ENCODE results near the gene LRRC28.

DNA sequence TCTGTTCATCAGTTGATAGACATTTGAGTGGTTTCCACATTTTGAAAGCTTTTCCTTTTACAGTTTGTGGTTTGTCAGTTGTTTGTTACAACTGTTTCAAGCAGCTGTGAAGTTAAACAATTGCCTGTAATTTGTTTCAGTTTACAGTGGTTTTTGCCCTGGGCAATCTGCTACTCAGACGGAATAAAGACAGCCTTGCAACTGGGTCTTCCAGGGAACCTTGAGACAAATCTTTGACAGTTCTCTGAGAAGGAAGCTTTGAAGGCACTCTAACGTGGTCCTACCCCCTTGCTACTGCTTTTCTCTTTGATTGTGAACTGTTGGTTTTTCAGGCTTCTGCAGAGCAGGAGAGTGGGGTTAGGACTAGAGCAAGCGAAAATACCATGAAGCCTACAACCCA lies 28.0 kb downstream of the LRRC28 start:
- TF ChIP-seq CTCF (IDR thresholded peaks at IDR 0.05; ENCODE audit: low read depth, low read length, poor library complexity, severe bottlenecking) (no peak), EZH2phosphoT487 (IDR thresholded peaks at IDR 0.05; ENCODE audit: borderline replicate concordance, low read length) (no peak)

All from DOHH2 (cell line).